ENCODE data around the gene DMAC2L.
A peak's percentile ranks its signal among the peaks of the same experiment; 100 is the strongest.

DMAC2L gene

DNA sequence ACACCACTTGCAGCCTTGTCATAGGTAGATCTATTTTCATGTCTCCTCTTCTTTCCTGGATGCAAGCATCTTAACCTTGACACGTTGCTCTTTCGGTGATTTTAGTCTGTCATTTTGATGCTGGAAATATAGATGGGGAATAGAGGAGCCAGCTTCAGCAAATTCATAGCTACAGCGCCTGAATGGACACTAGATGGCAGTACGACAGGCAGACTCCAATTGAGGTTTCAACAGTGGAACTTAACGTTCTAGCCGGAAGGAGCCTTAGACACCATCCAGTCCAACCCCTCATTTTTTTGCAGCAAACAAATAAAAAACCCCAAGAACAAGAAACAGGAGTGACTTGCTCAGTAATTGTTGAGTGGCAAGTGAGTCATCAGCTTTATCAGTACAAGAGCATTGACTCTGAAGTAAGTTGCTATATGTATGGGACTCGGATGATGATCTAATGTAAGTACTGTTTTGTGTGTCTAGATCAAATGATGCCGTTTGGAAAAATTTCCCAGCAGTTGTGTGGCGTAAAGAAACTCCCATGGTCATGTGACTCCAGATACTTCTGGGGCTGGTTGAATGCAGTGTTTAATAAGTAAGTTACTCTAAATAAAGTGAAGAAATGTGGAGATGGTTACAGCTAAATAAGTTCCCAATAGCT, 9.0 kb downstream of the DMAC2L start:
- peak; percentile 91 for DNase-seq (ENCODE audit: low spot score)

DNA sequence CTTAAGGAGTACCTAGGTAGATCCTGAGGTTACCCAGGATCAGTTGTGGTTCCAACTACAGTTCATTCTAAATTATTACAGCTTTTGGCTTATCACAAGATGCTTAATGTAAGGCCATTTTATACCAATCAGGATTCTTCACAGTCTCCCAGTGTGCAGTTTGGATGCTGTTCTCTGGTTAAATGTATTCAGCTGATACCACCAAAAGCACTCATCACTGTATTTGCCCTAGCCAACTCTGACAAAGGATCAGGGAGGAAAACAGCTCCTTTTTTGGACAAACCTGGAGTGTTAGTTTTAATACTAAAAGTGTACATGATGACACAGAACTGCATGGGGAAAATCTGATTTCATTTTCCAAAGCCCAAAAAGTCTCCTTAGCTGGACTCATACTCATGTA, 19.5 kb downstream of the DMAC2L start:
- no peak for DNase-seq (ENCODE audit: low spot score)

DNA sequence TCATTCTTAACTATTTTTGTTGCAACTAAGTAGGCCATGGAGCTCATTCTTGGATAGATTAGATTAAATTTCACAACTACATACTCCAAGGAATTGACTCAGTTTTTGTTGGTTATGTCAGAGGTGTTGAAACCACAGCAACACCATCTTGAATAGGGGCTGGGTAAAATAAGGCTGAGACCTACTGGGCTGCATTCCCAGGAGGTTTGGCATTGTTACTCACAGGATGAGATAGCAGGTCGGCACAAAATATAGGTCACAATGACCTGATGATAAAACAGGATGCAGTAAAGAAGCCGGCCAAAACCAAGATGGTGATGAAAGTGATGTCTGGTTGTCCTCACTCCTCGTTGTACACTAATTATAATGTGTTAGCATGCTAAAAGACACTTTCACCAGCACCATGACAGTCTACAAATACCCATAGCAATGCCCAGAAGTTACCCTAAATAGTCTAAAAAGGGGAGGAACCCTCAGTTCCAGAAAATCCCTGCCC, 20.9 kb downstream of the DMAC2L start:
- DNase-seq (ENCODE audit: low spot score): no peak

DNA sequence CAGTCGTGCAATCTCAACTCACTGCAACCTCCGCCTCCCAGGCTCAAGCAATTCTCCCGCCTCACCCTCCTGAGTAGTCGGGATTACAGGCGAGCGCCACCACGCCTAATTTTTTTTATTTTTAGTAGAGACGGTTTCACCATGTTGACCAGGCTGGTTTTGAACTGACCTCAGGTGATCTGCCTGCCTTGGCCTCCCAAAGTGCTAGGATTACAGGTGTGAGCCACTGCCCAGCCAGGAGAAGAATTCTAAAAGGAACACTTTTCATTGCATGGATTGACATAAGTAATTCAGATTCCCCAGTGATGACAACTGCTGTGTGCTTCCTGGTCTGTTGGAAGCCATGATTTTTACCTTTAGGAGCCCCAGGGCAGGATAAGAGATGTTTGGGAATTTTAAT, 22.1 kb downstream of the DMAC2L start:
- DNase-seq (ENCODE audit: low spot score): no peak

DNA sequence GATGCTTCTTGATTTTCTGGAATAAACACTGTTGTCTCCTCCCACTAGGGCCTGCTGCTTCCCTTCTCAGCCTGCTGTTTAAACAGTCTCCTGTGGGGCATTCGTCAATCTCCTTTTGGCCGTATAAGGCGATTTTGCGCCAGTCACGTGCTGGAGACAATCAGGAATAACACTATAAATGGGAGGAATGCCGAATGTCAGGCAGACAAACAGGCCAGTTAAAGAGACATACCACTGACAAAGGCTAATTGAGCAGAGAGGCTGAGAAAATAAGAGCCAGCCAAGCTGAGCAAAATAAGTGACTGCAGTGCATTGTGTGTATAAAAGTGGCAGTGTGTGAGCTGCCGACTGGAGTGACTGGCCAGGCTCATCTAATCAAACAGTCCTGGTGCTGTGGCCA, 23.3 kb downstream of the DMAC2L start:
- no peak for DNase-seq (ENCODE audit: low spot score)

DNA sequence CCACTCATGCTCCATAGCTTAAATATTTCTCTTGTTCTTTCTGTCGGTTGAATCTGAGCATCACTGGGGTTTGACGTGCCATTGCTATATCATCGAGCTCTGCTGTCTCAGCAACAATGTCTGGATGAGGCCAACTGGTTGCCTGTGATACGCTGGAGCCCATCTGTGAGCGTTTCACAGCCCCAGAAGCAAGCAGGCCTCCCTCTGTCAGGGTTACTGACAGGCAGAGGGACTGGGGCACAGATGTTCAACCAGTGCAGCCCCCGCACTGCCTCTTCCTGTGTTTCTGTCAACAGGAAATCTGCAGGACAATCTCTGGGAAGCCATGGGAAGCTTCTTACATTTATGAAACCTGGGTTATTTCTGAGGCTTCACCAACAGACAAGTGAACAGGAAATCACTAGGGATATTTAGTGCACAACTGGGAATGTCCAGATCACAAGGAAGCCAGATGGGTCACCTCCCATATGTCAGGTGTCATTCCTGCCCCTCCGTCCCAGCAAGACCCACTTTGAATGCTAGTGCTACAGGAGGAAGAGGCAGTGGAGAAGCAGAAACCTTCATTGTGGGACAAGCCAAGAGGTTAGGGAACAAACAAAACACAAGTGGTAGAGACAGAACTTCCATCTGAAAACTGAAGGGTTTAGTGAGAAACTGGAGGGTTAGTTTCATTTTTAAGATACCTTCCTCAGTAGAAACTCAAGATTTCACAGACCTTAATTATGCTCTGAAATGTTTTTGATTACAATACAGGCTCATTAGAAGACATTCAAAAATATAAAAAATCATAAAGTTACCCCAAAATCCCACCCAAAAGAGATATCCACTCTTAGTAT, 24.1 kb downstream of the DMAC2L start:
- no peak for DNase-seq (ENCODE audit: low spot score)

DNA sequence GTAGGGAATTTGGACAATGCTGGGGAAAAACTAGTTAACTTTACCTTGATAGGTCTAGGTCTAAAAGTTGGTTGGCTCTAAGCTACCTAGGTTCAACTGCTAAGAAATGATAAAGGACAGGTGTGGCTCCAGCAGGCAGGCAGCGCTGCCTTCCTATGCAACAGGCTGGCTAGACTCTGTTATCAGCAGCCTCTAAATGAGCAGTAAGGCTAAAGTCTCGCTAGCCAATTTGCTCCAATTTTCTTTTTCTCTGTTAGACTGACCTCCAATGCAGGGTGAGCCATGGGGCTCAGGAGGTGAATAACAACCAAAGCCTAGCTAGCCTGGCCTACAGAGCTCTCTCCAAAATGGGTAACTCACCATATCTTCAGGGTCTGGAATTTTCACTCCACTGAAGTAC, 26.5 kb downstream of the DMAC2L start:
- DNase-seq (ENCODE audit: low spot score): no peak

DNA sequence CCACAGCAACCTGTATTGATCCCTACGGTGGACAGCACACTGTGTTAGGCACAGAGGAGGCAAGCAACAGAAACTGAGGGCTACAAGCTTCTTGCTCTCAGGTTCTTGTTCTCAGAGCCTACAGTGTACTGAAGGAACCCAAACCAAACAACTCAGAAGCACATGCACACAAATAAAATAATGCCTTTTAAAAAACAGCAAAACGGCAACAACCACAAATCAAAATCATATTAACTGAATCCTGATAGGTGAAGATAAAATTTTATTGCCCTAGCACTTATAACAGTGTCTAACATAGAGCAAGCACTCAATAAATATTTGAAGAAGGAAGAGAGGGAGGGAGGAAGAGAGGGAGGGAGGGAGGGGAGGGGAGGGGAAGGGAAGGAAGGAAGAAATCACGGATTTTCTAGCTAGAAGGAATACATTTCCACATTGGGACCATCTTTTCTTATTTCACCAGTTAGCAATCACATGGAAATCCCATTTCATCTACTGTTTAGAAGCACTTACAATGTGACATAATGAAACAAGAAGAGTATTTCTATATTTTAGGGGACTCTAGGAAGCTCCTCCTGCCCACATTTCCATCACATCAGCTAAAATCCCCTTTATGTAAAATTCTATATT, 27.2 kb downstream of the DMAC2L start:
- no peak for DNase-seq (ENCODE audit: low spot score)

DNA sequence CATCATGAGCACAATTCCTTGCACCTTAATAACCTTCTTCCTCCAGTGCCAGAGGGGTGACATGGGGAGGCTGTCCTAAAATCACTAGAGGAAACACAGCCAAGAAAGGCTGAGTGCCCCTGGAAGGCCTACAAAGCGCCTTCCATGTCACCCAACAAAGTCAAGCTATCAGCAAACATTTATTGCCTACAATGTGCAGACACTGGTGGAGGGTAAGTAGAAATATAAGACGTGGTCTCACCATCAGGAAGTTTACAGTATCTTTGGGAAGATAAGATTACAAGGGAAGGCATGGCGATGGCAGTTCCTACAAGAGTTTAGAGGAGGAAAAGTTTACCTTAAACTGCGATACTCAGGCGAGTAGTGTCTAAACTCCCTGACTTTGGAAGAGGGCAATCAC, 27.9 kb downstream of the DMAC2L start:
- no peak for DNase-seq (ENCODE audit: low spot score)

DNA sequence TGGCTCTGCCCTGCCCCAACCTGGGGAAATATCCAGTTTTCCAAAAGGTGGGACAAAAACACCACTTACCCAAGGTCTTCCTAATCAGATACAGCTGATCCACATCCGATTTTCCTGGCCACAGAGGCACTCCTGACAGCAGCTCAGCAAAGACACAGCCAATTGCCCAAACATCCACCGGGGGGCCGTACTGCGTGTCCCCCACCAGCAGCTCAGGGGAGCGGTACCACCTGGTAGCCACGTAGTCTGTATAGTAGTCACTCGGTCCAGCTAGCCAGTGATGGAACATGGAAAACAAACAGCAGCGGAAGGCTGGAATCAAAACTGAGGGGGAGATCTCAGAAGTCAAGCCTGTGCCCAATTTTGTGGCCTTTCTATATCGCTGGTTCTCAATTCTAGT, 28.8 kb downstream of the DMAC2L start:
- DNase-seq (ENCODE audit: low spot score): no peak

DNA sequence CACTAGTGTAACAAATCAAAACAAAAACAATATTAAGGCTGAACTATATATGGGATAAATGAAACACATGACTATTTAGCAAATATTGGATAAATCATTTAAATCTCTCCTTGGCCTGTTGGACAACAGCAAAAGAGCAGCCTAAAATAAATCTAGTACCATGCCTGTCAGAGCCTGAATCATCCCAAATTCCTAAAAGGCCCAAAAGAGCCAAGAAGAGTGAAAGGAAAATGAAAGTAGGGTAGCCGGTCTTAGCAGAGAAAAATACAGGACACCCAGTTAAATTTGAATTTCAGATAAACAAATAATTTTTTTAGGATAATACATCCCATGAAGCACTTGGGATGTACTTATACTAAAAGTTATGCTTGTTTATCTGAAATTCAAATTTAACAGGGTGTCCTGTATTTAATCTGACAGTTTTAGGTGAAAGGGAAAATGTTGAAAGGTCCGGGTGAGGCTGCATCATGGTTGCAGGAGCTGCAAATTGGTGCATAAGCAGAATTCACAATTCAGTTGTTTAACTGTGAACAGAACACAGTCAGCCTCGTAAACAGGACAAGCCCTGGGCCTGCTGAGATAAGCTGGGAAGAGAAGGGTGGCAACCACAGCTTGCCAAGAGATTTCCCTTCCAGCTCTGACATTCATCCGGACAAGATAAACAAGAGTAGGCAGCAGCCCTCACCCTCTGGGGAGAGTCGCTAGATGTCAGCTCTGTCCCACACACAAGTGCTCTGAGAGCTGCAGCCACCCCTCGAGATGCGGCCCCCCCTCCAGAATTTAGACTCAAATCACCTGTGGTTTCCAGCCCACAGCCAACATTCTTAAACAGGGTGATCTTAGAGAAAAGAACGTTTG, 30.3 kb downstream of the DMAC2L start:
- DNase-seq (ENCODE audit: low spot score): no peak

DNA sequence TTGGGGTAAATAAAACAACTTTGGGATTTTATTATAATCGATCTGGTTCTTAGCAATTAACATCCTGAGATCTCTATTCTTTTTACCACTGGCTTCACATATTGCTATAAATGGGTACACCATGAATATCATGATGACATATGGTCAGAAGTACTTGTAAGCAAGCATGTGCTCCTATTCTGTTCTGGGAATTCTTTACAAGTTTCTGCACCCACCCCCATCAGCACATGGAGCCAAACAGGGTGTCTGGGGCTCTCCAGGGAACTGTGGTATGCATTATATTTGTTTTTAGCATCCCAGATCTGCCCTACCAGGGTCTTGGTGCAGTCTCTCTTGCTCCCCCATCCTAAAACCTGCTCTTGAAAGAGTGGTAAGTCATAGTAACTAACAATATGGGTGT, 31.3 kb downstream of the DMAC2L start:
- DNase-seq (ENCODE audit: low spot score): no peak

DNA sequence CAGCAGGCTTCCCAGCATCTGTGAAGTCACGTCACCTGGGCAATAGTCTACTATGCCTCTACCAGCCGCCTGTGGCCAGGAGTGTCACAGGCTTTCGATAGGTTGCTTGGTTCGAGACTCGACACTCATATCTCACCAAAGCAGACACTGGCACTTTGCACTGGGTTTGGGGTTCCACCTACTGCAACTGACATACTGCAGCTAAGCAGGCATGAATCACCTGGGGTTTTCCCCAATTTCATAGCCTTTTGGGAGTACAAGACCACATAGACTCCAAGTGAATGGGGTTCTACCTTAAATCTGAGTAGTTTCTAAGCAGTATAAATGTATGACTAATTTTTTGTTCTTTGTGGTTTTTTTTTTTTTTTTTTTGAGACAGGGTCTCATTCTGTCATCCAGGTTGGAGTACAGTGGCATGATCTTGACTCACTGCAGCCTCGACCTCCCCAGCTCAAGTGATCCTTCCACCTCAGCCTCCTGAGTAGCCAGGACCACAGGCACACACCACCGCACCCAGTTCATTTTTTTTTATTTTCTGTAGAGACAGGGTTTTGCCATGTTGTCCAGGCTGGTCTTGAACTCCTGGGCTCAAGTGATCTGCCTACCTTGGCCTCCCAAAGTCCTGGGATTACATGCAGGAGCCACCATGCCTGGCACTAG, 32.1 kb downstream of the DMAC2L start:
- DNase-seq (ENCODE audit: low spot score): peak; percentile 70

DNA sequence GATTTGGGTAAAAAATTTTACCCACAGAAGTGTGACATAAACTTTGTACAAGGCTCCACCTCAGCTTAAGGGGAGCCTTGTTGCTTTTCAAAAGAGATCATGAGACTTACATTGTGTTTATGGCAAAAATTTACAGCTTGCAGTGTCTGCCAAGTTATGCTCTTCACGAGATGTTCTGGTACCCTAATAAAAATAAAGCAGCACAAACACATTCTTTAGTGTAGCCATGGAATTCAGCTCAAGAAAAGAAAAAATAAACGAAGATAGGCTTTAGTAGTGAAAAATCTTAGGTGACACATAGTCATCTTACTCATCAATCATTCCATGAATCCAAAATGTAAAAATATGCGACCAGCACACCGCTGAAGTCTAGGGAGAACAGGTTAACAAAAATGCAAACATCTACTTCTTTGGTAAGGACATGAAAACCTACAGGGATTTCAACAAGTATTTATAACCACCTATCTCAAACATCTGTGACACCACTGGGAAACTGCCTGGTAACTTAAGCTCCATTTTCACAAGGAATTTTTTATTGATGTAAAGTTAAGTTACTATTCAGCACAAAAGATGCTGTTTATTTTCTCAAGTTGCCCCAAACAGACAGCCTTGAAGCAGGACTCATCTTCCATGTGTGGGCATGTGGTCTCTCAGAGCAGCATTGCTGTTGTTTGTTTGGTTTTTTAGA, 32.9 kb downstream of the DMAC2L start:
- no peak for DNase-seq (ENCODE audit: low spot score)

DNA sequence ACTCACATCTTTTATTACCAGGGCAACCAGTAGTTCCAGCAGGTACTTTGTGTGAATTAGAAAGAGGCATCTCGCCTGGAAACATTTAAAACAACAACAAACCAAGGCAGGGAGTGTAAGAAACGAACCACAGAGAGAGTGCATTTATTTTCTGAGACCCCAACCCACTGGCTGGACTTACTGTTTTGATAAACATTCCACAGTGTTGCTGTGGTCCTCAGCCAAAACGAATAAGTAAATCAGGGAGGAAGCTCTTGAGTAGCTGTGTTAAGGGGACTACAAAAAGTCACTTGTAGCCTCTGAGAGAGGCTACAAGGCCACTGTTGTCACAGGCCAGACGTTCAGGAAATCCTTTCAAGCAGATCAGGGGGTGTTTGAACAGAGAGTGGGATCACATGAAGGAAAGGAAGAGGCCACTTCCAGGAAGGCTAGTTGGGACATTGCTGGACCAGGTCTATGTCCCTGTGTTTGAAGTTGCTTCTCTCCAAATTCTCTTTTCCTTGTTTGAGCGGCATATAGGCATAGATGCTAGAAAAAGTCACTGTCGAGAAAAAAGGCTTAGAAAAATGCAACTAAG, 33.8 kb downstream of the DMAC2L start:
- DNase-seq (ENCODE audit: low spot score): no peak

DNA sequence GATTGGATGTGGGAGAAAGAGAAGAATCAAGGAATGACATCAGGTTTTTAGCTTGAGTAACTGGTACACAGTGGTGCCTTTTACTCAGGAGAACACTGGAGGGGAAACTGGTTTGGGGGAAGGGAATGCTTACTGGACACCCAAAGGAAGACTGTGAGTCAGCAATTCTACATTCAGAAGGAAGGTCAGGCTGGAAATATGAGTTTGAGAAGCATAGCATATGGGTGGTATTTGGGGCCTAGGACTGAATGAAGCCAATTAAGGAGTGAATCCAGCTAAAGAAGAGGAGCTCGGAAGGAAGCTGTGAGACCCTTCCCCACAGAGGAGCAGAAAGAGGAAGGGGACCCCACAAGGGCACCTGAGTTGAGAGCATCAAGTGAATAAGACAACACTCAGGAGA, 35.4 kb downstream of the DMAC2L start:
- DNase-seq (ENCODE audit: low spot score): no peak

DNA sequence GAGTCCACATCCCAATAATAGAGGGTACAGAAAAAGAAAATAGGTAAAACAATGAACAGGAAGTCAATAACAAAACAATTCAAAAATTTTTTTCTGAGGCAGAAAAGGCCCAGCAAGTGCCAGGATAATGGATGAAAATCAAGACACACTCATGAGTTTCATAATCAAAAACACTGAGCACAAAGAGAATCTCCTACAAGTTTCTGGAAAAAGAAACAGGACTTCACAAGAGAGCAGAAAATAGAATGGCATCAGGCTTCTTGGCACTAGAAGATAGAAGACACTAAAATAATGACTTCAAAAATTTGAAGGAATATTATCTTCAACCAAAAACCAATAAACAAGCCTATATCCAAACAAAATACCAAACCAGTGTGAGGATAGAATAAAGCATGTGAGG, 36.8 kb downstream of the DMAC2L start:
- no peak for DNase-seq (ENCODE audit: low spot score)

DNA sequence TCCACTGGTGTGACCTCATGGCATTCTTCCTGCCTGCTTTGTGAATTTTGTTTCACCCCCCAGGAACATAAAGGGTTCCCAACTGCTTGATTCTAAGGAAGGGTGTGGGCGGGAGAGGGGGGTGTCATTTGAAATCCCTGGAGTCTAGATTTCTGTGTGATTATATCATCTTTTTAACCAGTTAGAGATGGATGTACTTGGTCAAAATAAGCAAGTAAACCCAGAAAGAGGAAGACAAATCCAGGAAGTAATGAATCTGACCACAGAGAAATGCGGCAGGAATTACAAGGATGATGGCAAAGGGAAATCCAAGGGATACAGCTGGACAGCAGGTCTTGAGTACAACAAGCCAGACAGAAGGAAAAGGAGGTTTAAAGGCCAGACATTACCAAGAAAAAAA, 38.9 kb downstream of the DMAC2L start:
- no peak for DNase-seq (ENCODE audit: low spot score)

DNA sequence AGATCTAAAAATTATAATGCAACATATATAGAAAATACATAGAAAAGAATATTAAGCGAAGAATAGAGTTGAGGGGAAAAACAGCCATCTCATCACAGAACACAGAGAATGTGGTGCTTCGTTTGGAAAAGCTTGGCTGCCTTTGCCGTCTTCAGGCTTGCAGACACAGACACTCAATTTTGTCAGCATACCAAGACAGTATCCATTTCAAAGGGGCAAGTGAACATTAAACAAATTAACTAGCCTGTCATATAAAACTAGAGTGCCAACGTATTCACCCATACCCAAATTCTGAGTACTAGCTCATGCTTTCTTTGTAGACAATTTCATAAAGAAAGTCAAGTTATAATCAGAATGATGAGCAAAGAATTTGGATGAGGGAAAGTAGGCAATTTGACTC, 40.5 kb downstream of the DMAC2L start:
- DNase-seq (ENCODE audit: low spot score): no peak

DNA sequence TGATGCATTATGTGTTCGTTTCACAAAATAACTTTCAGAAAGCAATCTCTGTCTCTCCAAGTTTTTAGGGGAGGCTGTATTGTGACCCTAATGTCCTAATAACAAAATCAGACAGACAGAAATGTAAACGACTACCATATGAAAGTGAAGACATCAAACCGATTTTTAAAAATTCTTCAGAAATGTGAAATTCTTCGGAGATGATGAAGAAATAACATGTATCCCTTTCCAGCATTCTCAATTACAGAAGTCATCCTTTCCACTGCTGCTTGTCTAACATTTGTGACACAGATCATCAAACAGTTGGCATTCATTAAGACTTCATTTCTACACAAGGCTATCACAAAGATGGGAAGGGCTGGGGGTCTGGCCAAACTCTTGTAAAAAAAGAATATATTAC, 41.0 kb downstream of the DMAC2L start:
- no peak for DNase-seq (ENCODE audit: low spot score)

DNA sequence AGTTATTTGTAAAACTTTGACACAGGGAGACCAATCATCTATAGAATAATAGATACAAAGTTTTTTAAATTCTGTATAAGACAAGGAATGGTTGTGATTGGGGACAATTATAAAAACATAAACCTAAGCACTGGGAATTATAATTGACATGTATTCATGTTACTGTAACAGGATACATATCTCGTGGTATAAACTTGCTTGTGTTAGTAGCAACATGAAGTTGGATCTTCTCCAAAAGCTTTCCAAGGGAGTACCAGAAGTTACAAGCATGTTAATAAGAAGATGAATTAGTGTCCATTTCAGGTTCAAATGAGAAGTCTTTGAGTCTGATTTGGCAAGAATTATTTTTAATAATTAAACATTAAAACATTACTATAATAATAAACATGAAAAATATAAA, 42.4 kb downstream of the DMAC2L start:
- DNase-seq (ENCODE audit: low spot score): no peak

Measured in CD4-positive, alpha-beta T cell treated with Interleukin-15 for 4 hours (primary cell).